Right kidney (tissue), 1 donor: ENCODE results near the gene MYL9.

Experiments
- DNase-seq: peaks from one replicate; pipeline ENCODE4 v3.0.0-alpha.2; 2016

The MYL9 gene

DNA sequence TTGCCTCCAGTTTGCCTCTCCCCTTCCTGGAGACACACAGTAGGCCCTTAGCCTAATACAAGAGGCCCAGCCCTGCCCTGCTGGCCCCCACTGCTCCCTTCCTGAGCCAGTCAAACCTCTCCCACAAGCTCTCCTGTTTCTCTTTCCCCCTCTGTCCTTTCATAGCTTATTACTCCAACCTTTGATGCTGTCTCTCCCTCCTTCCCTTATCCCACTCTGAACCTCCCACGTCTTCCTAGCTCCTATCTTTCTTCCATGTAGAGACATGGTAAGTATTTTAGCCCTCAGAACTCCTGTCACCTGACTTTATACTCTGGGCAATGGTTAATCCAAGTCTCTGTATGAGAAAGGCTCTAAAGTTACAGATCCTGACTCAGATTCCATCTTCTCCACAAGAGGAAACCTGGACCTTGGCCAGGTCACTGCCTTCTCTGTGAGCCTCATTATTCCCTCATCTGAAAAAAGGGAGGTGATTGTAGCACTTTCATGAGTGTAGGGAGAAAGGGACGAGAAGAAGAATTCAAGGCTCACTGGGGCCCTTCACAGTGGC, 38.8 kb downstream of the MYL9 start:
- no peak for DNase-seq

DNA sequence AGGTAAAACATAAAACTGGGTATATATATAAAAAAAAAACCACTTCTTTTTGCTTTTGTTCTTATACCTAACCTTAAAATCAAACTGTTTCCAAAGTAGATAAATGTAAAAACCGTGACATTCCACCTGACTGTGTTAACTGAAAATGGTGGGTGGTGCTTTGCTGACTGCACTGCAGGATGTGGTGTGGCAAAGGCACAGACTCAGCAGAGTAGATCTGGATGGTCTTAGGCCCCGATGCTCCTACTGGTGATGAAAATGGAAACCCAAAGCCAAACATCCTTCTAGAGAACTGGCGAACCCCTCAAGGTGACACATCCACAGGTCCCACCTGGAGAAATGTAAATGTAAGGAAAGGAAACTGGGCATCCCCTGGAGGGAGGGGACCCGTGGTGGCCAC, 41.0 kb downstream of the MYL9 start:
- no peak for DNase-seq

DNA sequence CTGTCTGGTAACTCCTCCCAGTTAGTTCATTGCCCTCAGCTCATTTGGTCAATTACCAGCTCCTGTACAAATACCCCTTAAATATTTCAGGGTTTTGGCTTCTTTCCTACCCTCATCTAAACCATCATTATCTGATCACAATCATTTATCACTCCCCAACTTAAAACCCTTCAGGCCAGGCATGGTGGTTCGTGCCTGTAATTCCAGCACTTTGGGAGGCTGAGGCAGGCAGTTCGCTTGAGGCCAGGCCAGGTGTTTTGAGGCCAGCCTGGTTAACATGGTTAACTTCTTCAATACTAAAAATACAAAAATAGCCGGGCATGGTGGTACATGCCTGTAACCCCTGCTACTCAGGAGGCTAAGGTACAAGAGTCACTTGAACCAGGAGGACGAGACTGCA, 41.5 kb downstream of the MYL9 start:
- no peak for DNase-seq

DNA sequence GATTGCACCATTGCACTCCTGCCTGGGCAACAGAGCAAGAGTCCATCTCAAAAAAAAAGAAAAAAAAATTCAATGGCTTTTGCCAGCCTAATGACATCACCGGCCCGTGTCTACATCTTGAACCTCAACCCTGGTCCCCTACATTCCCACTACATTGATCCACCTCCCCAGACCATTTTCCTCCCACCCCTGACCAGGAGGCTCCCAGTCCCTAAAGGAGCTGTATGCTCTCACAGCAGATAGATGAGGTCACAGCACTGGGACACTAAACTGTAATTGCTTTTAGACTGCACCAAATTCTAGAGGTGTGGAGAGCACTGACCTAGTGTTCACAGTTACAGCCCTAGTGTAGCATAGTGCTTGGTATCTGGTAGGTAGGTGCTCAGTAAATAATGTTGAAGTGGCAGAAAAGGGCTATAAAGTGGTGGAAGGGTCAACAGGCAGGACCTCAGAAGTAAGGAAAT, 42.7 kb downstream of the MYL9 start:
- DNase-seq, result no peak

DNA sequence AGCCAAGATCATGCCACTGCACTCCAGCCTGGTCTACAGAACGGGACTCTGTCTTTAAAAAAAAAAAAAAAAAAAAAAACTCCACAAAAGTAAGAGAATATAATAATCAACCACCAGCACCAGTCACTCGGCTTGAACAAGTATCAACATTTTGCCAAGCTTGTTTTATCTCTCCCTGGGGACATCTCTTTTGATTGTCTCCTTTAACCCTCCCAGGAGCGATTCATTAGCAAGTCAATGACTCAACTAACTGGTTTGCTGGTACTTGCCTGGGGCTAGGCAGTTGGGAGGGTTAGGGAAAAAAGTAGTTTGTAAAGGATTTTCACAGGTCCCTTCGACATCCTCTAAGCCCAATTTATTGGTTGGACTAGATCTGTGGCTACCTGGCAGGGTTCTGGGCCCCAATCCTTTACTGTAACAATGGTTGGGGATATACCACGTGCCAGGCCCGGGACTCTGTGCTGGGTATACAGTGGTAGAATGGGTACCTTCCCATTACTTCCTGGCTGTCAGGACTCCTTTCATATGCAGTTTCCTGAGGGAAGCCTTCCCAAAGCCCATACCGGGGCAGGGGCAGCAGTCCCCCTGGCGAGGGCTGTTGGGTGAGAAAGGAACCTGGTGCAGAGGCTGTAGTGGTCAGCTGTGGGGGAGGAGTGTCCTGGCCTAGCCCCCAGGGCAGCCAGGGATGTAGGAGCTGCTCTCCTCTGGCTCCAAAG, 44.2 kb downstream of the MYL9 start:
- DNase-seq, result no peak

DNA sequence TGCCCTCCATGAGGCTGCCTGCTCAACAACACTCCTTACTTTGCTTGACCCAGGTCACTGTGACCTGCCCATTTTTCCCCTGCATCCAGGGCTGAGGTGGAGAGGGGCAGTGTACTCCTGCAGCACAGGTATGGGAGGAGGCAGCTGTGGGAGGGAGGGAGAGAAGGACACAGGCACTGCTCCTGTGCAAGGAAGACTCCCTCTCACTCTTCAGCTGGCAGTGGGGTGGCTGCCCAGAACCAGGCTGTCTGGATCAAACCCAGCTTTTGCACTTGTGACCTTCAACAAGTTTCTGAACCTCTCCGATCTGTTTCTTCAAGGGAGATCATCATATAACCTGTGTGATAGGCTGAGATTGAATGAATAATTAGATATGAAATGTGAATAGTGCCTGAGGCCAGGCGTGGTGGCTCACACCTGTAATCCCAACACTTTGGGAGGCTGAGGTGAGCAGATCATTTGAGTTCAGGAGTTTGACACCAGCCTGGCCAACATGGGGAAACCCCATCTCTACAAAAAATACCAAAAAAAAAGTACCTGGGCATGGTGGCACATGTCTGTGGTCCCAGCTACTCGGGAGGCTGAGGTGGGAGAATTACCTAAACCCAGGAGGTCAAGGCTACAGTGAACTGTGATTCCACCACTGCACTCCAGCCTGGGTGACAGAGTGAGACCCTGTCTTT, 46.2 kb downstream of the MYL9 start:
- DNase-seq, result no peak

DNA sequence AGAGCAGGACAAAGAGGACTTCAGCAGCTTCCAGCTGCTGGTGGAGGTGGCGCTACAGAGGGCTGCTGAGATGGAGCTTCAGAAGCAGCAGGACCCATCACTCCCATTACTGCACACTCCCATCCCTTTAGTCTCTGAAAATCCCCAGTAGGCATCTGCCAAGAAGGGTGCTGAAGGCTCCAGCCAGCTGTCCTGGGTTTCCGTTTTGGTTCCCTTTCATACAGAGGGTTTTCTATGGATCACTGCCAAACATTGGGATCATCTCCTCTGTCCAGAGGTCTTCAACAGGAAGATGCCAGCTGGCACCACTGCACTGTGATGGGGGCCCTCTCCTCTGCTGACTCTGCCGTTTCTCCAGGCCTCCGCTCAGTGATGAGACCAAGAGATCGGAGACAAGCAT, 50.0 kb downstream of the MYL9 start:
- DNase-seq, result no peak

DNA sequence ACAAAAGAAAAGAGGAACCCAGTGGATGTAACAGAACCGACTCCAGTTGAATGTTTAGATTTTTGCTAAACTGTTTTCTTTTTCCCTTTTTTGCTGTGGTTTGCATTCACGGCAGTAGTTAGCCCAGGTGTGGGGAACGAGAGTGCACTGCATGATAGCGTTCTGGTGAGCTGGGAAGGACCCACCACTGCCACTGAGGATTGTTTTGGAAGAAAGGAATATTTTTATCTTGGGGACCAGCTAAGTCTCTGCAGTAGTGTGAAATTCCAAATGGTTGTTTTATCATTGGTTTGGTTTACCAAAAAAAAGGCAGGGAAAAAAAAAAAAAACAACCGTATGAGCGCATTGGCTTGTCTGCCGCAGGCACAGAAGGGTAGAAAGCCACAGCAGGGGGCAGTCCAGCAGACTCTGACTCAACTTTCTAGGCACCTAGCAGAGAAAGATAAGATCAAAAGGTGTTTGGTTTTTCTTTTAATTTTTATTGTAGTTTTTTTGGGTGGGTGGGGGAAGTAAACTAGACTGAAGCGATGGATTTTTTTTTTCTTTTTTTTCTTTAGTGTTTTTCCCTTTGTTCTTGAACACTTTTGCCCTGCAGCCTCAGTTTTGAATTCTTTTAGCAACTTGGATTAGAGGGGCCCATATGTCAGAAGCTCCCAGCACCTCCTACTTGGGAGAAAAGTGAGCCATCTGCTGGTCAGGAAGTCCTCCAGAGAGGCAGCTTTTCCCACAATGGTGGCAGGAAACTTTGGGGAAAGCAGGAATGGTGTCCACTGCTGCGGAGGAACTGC, 50.7 kb downstream of the MYL9 start:
- DNase-seq, result no peak

DNA sequence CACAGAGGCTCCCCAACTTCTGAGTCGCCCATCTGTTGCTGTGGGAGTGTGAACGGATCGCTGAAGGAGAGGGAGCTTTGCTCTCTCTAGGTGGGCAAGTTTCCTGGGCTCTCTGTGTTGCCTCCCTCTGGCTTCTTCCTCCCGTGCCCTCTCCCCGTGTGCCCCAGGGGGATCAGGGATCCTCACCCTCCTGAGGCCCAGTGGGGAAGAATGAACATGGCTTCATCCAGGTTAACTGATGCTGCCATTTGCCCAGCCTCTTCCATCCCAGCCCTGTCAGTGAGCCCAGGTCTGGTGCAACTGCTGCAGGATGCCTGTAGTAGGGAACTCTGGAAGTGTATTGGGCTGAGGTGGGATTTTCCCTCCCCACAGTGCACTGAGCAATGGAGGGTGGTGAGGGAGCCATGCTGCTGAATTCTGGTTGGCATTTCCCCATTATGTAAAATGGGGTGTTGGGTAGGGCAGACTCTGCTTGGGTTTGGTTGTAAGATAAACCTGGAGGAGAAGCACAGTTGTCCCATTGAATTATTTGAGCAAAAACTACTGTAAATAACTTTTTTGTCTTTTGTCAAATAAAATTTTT, 52.1 kb downstream of the MYL9 start:
- no peak for DNase-seq

DNA sequence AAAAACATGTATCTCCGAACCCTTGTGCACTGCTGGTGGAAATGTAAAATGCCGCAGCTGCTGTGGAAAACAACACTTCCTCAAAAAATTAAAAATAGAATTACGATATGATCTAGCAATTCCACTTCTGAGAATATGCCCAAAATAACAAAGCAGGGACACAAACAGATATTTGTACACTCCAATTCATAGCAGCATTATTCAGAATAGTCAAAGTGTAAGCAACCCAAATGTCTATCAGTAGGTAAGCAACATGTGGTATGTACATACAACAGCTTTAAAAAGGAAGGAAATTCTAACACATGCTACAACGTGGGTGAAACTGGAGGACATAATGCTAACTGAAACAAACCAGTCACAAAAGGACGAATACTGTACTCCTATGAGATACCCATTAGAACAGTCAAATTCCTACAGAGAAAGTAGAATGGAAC, 58.6 kb downstream of the MYL9 start:
- no peak for DNase-seq
